Gastroesophageal sphincter (tissue), 4 donors: Measurements from ENCODE around the gene IGSF11. TPM values are rescaled to one million over a fixed set of nuclear protein-coding genes. Genes with fewer than 3 reads are reported as not detected.

ENCODE experiments used
- ATAC-seq: fragments of 150-250 bp; one replicate; pipeline ENCODE4 v1.9.1; 2016; ENCODE audit warnings: mild to moderate bottlenecking, moderate library complexity
- H3K27ac ChIP-seq, 4 donors: fragments of 200-600 bp; sonication (generic) in 3 of 4; 1 replicate in 3 of 4; 2 replicates in 1 of 4; pipeline ENCODE4 v1.5.1; 2016 to 2019
- H3K27me3 ChIP-seq: fragments of 200-600 bp; sonication (generic); one replicate; pipeline ENCODE4 v1.5.1; 2019
- H3K36me3 ChIP-seq, 2 donors: fragments of 200-600 bp; sonication (generic); one replicate each; pipeline ENCODE4 v1.5.1; 2019; ENCODE audit warnings: control low read depth in 1 of 2
- H3K4me1 ChIP-seq, 3 donors: fragments of 200-600 bp; sonication (generic); 1 replicate in 2 of 3; 2 replicates in 1 of 3; pipeline ENCODE4 v1.5.1; 2016 to 2019; ENCODE audit warnings: control low read depth in 2 of 3
- H3K4me3 ChIP-seq, 2 donors: fragments of 200-600 bp; sonication (generic); one replicate each; pipeline ENCODE4 v1.5.1; 2019; ENCODE audit warnings: mild to moderate bottlenecking in 1 of 2, moderate library complexity in 1 of 2
- H3K9me3 ChIP-seq, 3 donors: fragments of 200-600 bp; sonication (generic); one replicate each; pipeline ENCODE4 v1.5.1; 2017 to 2019; ENCODE audit warnings: control low read depth in 2 of 3
- CTCF ChIP-seq, 4 experiments: fragments of 200-600 bp in 2 of 4; fragments of 450-650 bp in 2 of 4; sonication (generic) in 1 of 4; IDR thresholded peaks; one replicate each; pipeline ENCODE4 v1.5.1; 2017 to 2019; ENCODE audit warnings: antibody characterized with exemption in 4 of 4, mild to moderate bottlenecking in 2 of 4, moderate library complexity in 2 of 4
- EP300 ChIP-seq: sonication (generic); formaldehyde crosslinking; IDR thresholded peaks from one replicate; pipeline ENCODE4 v1.6.1; 2017; ENCODE audit warnings: antibody characterized with exemption, mild to moderate bottlenecking
- POLR2A ChIP-seq, 2 donors: fragments of 450-650 bp; IDR thresholded peaks; one replicate each; pipeline ENCODE4 v1.6.1; 2017; ENCODE audit warnings: antibody characterized with exemption in 2 of 2, mild to moderate bottlenecking in 2 of 2, moderate library complexity in 1 of 2
- POLR2AphosphoS5 ChIP-seq: sonication (generic); formaldehyde crosslinking; IDR thresholded peaks from one replicate; pipeline ENCODE4 v1.6.1; 2017; ENCODE audit warnings: antibody characterized with exemption
- WGBS, 2 donors: methylation state at CpG; one replicate each; pipeline ENCODE4 v1.1.5; 2018; ENCODE audit warnings: low coverage in 1 of 2; 5-methylcytosine and 5-hydroxymethylcytosine counted together
- total RNA-seq, 4 donors: library from RNA; depleted of rRNA; stranded (reverse); fragments of >200 nt; gene quantifications; one replicate each; pipeline ENCODE4 v1.1.0, GENCODE V29; 2016

Gene IGSF11
- total RNA-seq, 4 donors from 2014 or later, result 2.0 to 20.2 (median 6.1) TPM

- Histone ChIP-seq H3K4me3 (no peak overlapping the region), H3K4me1 (no peaks in the 10 kb centered on the region), H3K36me3 (no peaks in the 10 kb centered on the region), H3K27me3 (no peaks in the 10 kb centered on the region), H3K27ac (no peak overlapping the region), H3K9me3 (no peaks in the 10 kb centered on the region)
- no peak for ATAC-seq
- TF ChIP-seq CTCF (IDR thresholded peaks at IDR 0.05) (no peak), EP300 (no peak), POLR2A (IDR thresholded peaks at IDR 0.05) (no peak), POLR2AphosphoS5 (no peak)
- WGBS, 2 donors, result 44 to 65% methylated on average over 1 of the region's 1 CpG
These were observed 28.8 kb upstream of the IGSF11 start for GRCh38 chr3:119063471-119063870.

- Histone ChIP-seq H3K4me3 (no peak overlapping the region), H3K27ac (no peak overlapping the region), H3K36me3 (no peaks in the 10 kb centered on the region), H3K9me3 (no peaks in the 10 kb centered on the region), H3K4me1 (no peaks in the 10 kb centered on the region), H3K27me3 (no peaks in the 10 kb centered on the region)
- 84 to 85% methylated on average over 2 of the region's 2 CpGs for WGBS, 2 donors
- TF ChIP-seq POLR2AphosphoS5, result no peak
- TF ChIP-seq EP300, result no peak
- ATAC-seq, result no peak
These were observed 28.2 kb upstream of the IGSF11 start for GRCh38 chr3:119062892-119063291.

DNA sequence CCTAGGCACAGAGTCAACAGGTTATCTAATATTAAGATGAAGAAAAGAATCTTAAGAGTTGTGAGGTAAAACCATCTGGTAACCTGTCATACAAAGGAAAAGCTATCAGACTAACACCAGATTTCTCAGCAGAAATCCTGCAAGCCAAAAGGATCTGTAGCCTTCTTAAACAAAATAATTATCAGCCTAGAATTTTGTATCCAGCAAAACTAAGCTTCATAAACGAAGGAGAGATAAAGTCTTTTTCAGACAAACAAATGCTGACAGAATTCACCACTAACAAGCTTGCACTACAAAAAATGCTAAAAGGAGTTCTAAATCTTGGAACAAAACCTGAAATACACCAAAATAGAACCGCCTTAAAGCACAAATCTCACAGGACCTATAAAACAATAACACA is 9.9 kb upstream of the IGSF11 start:
- Histone ChIP-seq H3K4me3 (no peak overlapping the region), H3K27ac (no peak overlapping the region), H3K27me3 (no peaks in the 10 kb centered on the region), H3K36me3 (no peaks in the 10 kb centered on the region), H3K9me3 (peaks cover 0 to 15% (median 0%) of the 10 kb centered on the region in 3 donors), H3K4me1 (no peaks in the 10 kb centered on the region)
- 80% methylated on average over 2 of the region's 2 CpGs for WGBS, 2 donors
- TF ChIP-seq POLR2AphosphoS5 (no peak), EP300 (no peak), POLR2A (IDR thresholded peaks at IDR 0.05) (no peak), CTCF (IDR thresholded peaks at IDR 0.05) (no peak)
- ATAC-seq, result no peak

DNA sequence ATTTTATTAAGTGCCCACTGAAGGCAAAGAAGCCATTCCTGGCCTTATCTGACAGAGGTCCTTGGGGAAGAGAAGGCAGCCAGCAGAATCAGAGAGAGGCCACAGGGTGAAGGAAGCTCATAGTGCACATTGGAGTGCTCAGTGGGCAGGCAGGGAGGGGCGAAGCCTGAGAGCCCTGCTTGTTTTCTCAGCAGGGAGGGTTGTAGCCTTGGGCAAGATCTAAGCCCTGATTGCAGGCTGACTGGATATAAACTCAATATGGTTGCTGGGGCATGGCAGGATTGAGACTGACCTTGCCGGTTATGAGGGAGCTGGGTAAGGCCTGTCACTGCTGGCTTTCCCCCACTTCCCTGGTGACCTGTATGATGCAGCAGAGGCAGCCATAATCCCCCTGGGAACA is 7.5 kb upstream of the IGSF11 start:
- H3K4me1 ChIP-seq, result no peaks in the 10 kb centered on the region
- no peaks in the 10 kb centered on the region for H3K36me3 ChIP-seq
- H3K27me3 ChIP-seq, result no peaks in the 10 kb centered on the region
- no peak overlapping the region for H3K27ac ChIP-seq
- 60 to 80% methylated on average over 1 of the region's 2 CpGs for WGBS, 2 donors
- ATAC-seq, result no peak
- H3K4me3 ChIP-seq, result no peak overlapping the region
- TF ChIP-seq POLR2AphosphoS5 (no peak), POLR2A (IDR thresholded peaks at IDR 0.05) (no peak), CTCF (IDR thresholded peaks at IDR 0.05) (no peak), EP300 (no peak)
- peaks cover 0 to 15% (median 0%) of the 10 kb centered on the region in 3 donors for H3K9me3 ChIP-seq

GRCh38 chr3:119035014-119035346 is 334 bp upstream of the IGSF11 start:
- Histone ChIP-seq H3K27me3 (peaks cover 5% of the 10 kb centered on the region), H3K4me1 (peaks cover 0 to 22% (median 0%) of the 10 kb centered on the region in 3 donors), H3K36me3 (no peaks in the 10 kb centered on the region), H3K27ac (peak overlapping the region in 3 of 4 donors; percentile 77 to 82 (median 78)), H3K9me3 (peaks cover 0 to 1% (median 0%) of the 10 kb centered on the region in 3 donors), H3K4me3 (peak overlapping the region; percentile 47 to 74)
- TF ChIP-seq EP300 (no peak), CTCF (IDR thresholded peaks at IDR 0.05) (no peak), POLR2AphosphoS5 (no peak), POLR2A (IDR thresholded peaks at IDR 0.05) (no peak)
- WGBS, 2 donors, result 0 to 1% methylated on average over 1 to 5 of the region's 18 CpGs
- ATAC-seq, result no peak
